KMS-11 (cell line): ENCODE measurements around the gene CDK15.

Source experiments
- H2AFZ ChIP-seq: fragments of 200-600 bp; sonication (generic); 2 replicates; pipeline ENCODE4 v1.6.1; 2016; ENCODE audit warnings: antibody characterized with exemption, mixed run types, low read depth
- H3K27ac ChIP-seq: fragments of 200-600 bp; sonication (generic); 2 replicates; pipeline ENCODE4 v1.6.1; 2016; ENCODE audit warnings: mild to moderate bottlenecking, mixed run types
- H3K27me3 ChIP-seq: fragments of 200-600 bp; sonication (generic); 2 replicates; pipeline ENCODE4 v1.6.1; 2017; ENCODE audit warnings: mild to moderate bottlenecking, low read depth, mixed run types, moderate library complexity; ENCODE audit not compliant: insufficient read depth
- H3K36me3 ChIP-seq: fragments of 200-600 bp; sonication (generic); 2 replicates; pipeline ENCODE4 v1.6.1; 2017; ENCODE audit warnings: mild to moderate bottlenecking, mixed run types; ENCODE audit not compliant: insufficient read depth
- H3K4me1 ChIP-seq: fragments of 200-600 bp; sonication (generic); 2 replicates; pipeline ENCODE4 v1.6.1; 2016; ENCODE audit warnings: mild to moderate bottlenecking, low read depth, mixed run types; ENCODE audit not compliant: poor library complexity, severe bottlenecking
- H3K4me2 ChIP-seq: fragments of 200-600 bp; sonication (generic); 2 replicates; pipeline ENCODE4 v1.7.0; 2016; ENCODE audit warnings: mild to moderate bottlenecking, mixed run types
- H3K4me3 ChIP-seq: fragments of 200-600 bp; sonication (generic); IDR thresholded peaks from 2 replicates; pipeline ENCODE4 v1.6.1; 2017; ENCODE audit warnings: low read depth, low read length, mixed read lengths; ENCODE audit not compliant: insufficient read depth
- H3K79me2 ChIP-seq: fragments of 200-600 bp; sonication (generic); 2 replicates; pipeline ENCODE4 v1.6.1; 2016; ENCODE audit warnings: low read depth, mixed run types; ENCODE audit not compliant: insufficient read depth
- H3K9ac ChIP-seq: fragments of 200-600 bp; sonication (generic); 2 replicates; pipeline ENCODE4 v1.6.1; 2016; ENCODE audit warnings: mild to moderate bottlenecking, mixed run types
- H4K20me1 ChIP-seq: fragments of 200-600 bp; sonication (generic); 2 replicates; pipeline ENCODE4 v1.6.1; 2016; ENCODE audit warnings: mild to moderate bottlenecking, mixed run types; ENCODE audit not compliant: insufficient read depth
- CTCF ChIP-seq: fragments of 200-600 bp; sonication (generic); conservative IDR thresholded peaks from 2 replicates; pipeline ENCODE4 v1.6.1; 2017; ENCODE audit warnings: low read depth, mild to moderate bottlenecking, antibody characterized with exemption, low read length, moderate library complexity, mixed read lengths

Gene CDK15

GRCh38 chr2:201852462-201852861 lies 46.1 kb downstream of the CDK15 start:
- Histone ChIP-seq H2AFZ (0 out of 2 replicates have a peak overlapping the region, but pooled peaks have one; percentile 3), H3K36me3 (no peaks in the 10 kb centered on the region), H3K27me3 (no peaks in the 10 kb centered on the region), H3K9ac (peak overlapping the region; percentile 17; the same call in 1 of the 2 replicates), H3K27ac (peak overlapping the region; percentile 57; the same call in 1 of the 2 replicates), H3K4me1 (peaks cover 40% of the 10 kb centered on the region), H3K4me2 (peak overlapping the region; percentile 85), H3K4me3 (no peak overlapping the region), H3K79me2 (no peaks in the 10 kb centered on the region), H4K20me1 (no peaks in the 10 kb centered on the region)
- no peak for TF ChIP-seq CTCF

- Histone ChIP-seq H2AFZ (0 out of 2 replicates have a peak overlapping the region, but pooled peaks have one; percentile 3), H3K4me3 (no peak overlapping the region), H3K9ac (peak overlapping the region; percentile 17; the same call in 1 of the 2 replicates), H3K27me3 (no peaks in the 10 kb centered on the region), H3K79me2 (no peaks in the 10 kb centered on the region), H3K4me1 (peaks cover 37% of the 10 kb centered on the region), H3K36me3 (no peaks in the 10 kb centered on the region), H3K27ac (peak overlapping the region; percentile 57; the same call in 1 of the 2 replicates), H3K4me2 (peak overlapping the region; percentile 85), H4K20me1 (no peaks in the 10 kb centered on the region)
- no peak for TF ChIP-seq CTCF
Observed at GRCh38 chr2:201852878-201853415, 46.6 kb downstream of the CDK15 start.

GRCh38 chr2:201854221-201854801 lies 48.0 kb downstream of the CDK15 start:
- H3K4me1 ChIP-seq: peaks cover 37% of the 10 kb centered on the region
- no peak overlapping the region for H3K27ac ChIP-seq
- no peak overlapping the region for H2AFZ ChIP-seq
- TF ChIP-seq CTCF: no peak
- no peaks in the 10 kb centered on the region for H3K27me3 ChIP-seq
- peak overlapping the region; percentile 27; the same call in 1 of the 2 replicates for H3K4me2 ChIP-seq
- H4K20me1 ChIP-seq: no peaks in the 10 kb centered on the region
- no peak overlapping the region for H3K9ac ChIP-seq
- H3K36me3 ChIP-seq: no peaks in the 10 kb centered on the region
- no peaks in the 10 kb centered on the region for H3K79me2 ChIP-seq
- H3K4me3 ChIP-seq: no peak overlapping the region

GRCh38 chr2:201854841-201855240 lies 48.5 kb downstream of the CDK15 start:
- Histone ChIP-seq H3K4me3 (no peak overlapping the region), H4K20me1 (no peaks in the 10 kb centered on the region), H3K27ac (no peak overlapping the region), H3K27me3 (no peaks in the 10 kb centered on the region), H3K4me2 (peak overlapping the region; percentile 27; the same call in 1 of the 2 replicates), H3K9ac (no peak overlapping the region), H3K36me3 (no peaks in the 10 kb centered on the region), H2AFZ (no peak overlapping the region), H3K79me2 (no peaks in the 10 kb centered on the region), H3K4me1 (peaks cover 37% of the 10 kb centered on the region)
- TF ChIP-seq CTCF: no peak
